DMS53 (cell line): ENCODE results near the gene NFKBIE.
"Not testable (repeated sequence)": the region's sequence is repeated elsewhere in the genome, so short reads cannot be mapped to it uniquely, and the experiment has no call there.

Experiments used
- DNase-seq: peaks from one replicate; lab custom pipeline; 2025; lab: John Stamatoyannopoulos, UW

Gene NFKBIE

GRCh38 chr6:44245912-44246662, 19.3 kb downstream of the NFKBIE start:
- peak; percentile 94 for DNase-seq

- no peak for DNase-seq
Observed at GRCh38 chr6:44245391-44245911, 19.9 kb downstream of the NFKBIE start.

DNA sequence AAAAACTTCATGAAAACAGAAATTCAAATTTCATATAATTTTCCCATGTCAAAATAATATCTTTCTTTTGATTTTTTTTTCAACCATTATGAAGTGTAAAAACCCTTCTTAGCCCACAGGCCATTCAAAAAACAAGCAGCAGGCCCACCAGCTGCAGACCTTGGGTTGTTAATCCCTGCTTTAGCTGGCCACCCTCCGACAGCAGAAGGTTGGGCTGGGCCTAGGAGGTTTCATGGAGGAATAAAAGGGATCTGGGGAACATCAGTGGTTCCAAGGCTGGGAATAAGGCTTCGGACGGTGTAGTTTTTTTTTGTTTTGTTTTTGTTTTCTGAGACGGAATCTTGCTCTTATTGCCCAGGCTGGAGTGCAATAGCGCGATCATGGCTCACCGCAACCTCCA, 22.0 kb downstream of the NFKBIE start:
- no peak for DNase-seq

DNA sequence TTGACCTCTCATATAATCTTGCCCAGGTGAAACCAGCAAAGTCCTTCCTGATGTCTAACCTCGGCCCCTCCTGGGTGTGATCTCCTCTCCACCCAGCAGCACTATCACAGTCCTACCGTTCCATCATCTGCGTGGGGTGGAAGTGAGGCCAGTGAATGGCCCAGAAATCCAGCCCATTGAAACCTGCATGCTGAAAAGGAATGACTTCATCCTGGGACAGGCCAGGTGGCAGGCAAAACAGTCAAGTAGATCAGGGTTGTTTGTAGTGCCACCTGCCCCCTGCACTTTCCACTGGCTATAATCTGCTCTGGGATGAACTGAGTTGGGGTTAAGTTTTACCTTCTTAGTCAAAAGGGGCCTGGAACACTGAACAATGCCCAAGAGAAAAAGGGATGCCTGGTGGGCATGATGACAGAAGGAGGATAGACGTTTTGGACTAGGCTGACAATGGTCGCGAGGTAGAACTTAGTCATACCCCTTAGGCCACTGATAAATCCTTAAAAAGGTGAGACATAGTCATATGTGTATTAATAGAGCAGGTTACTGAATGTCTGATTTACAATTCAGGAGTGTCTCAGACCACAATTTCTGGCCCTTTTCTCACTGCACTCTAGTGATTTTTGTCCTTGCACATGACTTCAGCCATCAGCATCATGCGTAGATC, 26.5 kb downstream of the NFKBIE start:
- peak; percentile 84 for DNase-seq

DNA sequence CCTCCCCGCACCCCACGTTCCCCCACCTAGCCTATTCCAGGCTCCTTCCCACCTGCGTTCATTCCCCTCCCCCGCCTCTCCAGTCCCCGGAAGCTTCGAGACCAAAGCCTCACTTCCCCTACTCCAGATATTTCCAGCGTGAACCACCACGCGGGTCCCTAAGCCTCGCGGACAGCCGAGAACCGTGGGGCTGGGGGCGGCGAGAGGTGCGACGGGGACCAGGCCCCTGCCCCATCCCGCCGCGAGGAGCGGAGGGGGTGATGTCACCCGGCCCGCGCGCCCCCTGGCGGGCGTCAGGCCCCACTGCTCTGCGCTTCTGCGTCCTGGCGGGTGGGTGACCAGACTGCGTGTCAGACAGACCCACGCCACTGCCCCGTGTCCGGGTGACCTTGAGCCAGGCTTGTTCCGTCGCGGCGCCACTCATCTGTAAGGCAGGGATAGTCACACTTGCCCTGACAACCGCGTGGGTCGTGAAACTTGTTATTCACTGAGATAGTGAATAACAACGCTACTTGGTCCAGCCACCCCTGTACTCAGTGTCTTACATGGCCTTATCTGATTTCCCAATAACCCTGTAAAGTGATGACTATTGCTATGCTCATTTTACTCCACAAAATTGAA, 27.4 kb downstream of the NFKBIE start:
- peak; percentile 92 for DNase-seq

GRCh38 chr6:44237021-44237812, 28.1 kb downstream of the NFKBIE start:
- DNase-seq: peak; percentile 99

- no peak for DNase-seq
Observed at GRCh38 chr6:44235891-44236516, 29.3 kb downstream of the NFKBIE start.

- no peak for DNase-seq
Observed at GRCh38 chr6:44235269-44235668, 30.1 kb downstream of the NFKBIE start.

DNA sequence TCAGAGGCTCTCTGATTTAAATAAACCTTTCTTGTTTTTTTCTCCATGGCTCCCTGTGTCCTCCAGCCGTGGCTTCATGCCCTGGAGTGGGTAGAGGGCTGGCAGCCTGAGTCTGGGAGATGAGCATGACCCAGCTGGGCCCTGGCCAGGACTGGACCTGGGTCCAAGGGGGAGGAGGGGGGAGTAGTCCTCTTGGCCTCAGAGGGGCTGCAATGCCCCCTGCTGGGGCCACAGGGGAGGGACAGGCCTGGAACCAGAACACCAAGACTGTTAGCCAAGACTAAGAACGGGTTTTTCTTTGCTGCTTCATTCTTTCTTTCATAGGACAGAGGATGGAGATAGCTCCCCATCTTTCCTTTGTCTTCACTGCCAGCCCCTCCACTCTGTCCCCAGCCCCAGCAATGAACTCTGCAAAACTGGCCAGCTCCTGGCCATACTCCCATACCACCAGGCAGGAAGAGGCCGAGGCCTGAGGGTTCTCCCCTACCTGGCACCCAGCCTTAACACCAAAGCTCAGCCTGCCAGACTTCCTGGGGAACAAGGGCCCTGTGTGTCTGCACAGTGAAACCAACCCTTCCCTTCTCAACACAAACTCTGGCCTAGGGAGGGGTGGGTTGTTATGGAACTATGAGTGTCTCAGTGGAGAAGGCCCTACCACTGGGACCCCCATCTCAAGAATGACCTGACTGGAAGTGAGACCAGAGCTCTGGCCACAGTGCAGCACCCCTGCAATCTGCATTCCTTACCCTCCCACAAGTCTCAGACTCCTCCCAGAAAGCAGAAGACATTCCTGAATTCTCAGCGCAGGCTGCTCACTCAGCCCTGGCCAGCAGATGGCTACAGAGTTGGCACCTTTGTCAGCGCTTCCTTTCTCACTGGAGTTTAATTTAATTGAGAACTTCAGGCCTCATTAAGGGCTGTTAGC, 31.0 kb downstream of the NFKBIE start:
- peak; percentile 54 for DNase-seq

- DNase-seq: no peak
Observed at GRCh38 chr6:44233567-44234100, 31.7 kb downstream of the NFKBIE start.

- no peak for DNase-seq
Observed at GRCh38 chr6:44232676-44233566, 32.4 kb downstream of the NFKBIE start.

- not testable (repeated sequence) for DNase-seq
Observed at GRCh38 chr6:44231426-44231825, 33.9 kb downstream of the NFKBIE start.

DNA sequence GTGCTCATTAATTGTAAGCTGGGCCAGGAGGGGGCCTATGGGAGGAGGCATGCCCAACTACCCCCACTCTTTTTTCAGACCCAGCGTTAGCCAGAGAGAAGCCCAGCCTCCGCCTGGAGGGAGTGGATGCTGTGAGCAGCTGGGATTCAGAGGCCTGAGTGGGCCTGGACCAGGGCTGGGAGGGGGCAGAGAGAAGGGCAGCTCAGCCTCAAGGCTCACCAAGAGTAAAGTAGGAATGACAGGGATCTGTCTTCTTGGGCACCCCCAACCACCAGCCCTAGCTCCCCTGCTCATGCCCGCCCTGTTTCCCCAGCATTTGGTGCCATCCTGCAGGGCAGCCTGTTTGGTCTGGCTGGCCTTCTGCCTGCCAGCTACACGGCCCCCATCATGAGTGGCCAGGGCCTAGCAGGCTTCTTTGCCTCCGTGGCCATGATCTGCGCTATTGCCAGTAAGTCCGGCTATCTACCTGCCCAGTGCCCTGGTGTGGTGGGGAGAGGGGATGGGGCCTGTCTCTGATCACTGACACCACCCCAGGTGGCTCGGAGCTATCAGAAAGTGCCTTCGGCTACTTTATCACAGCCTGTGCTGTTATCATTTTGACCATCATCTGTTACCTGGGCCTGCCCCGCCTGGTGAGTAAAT, 35.2 kb downstream of the NFKBIE start:
- DNase-seq: no peak

GRCh38 chr6:44229376-44230033, 35.8 kb downstream of the NFKBIE start:
- DNase-seq: no peak

- DNase-seq: no peak
Observed at GRCh38 chr6:44228836-44229235, 36.5 kb downstream of the NFKBIE start.

DNA sequence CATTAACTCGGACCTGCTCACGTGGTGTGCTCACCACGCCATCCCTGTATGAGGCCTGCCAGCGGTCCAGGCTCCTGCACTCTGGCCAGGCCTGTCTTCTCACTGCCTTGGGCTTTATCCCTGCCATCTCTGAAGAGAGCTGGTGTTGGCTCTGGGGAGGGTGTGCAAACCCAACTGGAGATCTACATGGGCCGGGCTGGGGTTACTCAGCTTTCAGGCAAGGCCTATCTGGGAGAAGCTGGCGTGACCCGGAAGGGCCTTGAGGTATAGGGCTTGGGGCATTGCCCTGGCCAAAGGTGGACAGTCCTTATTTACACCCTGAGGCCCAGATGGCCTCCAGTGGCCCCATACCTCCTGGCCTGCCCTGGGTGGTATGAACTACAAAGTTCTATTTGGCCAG, 36.9 kb downstream of the NFKBIE start:
- no peak for DNase-seq

DNA sequence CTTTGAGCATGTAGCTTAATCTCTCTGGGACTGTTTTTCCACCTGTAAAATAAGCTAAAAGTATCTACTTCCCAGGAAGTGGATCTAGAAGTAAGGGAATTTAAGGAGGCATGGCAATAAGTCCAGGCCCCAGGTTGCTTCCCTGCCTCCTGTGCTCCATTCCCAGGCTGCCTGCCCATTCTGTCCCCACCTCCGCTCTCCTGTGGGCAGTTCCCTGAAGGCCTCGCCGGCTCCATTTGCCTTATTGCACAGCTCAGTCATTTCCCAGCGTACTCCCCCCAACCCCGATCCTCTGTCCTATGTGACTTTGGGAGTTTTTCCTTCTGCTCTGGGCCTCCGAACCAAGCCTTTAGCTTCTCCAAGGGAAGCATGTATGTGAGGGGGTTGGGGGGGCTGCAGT, 37.3 kb downstream of the NFKBIE start:
- DNase-seq: no peak

DNA sequence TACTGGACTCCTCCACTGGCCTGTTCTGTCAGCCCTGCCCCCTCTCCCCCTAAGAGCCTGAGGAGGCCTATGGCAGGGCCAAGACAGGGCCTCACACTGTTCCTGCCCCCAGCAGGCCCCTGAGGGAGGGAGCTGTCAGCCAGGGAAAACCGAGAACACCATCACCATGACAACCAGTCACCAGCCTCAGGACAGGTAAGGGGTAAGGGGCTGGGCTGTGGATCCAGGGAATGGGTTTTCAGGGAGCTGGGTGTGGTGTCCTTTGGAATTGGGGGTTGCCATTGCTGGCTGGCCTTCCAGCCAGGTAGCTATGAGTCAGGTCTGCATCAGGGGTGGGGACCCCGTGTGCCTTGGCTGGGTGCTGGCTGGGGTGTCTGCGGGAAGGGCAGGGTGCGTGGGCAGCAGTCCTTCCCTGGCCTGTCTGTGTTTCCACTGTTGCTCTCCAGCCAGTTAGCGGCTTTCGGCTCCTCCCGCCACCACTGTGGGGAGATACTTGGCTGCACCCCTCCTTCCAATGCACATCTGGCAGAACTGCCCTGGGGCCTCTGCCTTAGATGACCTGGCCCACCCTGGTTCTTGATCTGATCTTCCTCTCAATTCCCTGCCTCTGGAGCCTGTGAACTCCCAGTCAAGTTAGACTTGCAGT, 38.1 kb downstream of the NFKBIE start:
- no peak for DNase-seq
